ENCODE results near the gene SOD1. TPM values are rescaled to one million over a fixed set of nuclear protein-coding genes. Genes with fewer than 3 reads are reported as not detected.

Gene SOD1
- total RNA-seq, 1 donor from 2014 or later, result 154 TPM

GRCh38 chr21:31687108-31687507 lies 27.6 kb downstream of the SOD1 start:
- Histone ChIP-seq H3K4me3 (no peak overlapping the region), H3K4me1 (no peaks in the 10 kb centered on the region), H3K27me3 (no peaks in the 10 kb centered on the region), H3K9me3 (no peaks in the 10 kb centered on the region), H3K27ac (no peak overlapping the region), H3K36me3 (peaks cover 93% of the 10 kb centered on the region)
- intact Hi-C loops (cut with DNase I), result no loop called here
- ATAC-seq (no peak), DNase-seq (no peak)
- no peak for TF ChIP-seq CTCF (IDR thresholded peaks at IDR 0.05)

DNA sequence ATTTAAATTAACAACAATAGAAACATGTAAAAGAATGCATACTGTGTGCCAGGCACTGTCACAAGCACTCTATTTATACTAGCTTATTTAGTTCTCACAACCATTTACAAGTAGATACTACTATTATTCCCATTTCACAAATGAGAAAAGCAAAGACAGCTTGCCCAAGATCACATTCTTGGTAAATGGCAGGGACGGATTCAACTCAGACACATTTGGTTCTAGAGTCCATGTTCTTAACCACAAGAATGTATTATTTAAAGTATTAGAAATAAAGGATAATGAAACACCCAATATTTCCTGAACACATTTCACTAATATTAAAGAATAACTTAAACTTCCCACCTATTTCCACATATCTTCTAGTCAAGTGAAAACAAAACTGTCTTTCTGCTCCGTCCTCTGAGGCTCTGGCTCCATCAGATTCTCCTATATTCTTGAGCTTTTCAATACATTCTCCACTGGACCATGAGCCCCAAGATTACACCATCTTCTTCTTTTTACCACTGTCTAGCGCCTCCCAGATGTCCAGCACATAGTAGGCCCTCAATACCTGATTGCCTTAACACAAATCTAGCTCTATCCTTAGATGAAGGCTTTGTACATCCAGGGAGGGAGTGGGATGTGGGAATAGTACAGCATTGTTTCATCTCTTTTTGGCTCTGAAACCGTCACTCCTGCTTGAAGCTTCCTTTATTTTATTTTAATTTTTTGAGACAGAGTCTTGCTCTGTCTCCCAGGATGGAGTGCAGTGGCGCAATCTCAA lies 29.3 kb downstream of the SOD1 start:
- DNase-seq (no peak), ATAC-seq (no peak)
- Histone ChIP-seq H3K4me3 (no peak overlapping the region), H3K27ac (no peak overlapping the region), H3K27me3 (no peaks in the 10 kb centered on the region), H3K36me3 (peaks cover 99% of the 10 kb centered on the region), H3K9me3 (no peaks in the 10 kb centered on the region), H3K4me1 (no peaks in the 10 kb centered on the region)
- intact Hi-C loops (cut with DNase I), result no loop called here
- TF ChIP-seq CTCF (IDR thresholded peaks at IDR 0.05), result no peak

- TF ChIP-seq CTCF (IDR thresholded peaks at IDR 0.05), result no peak
Observed at GRCh38 chr21:31693222-31693621, 33.7 kb downstream of the SOD1 start.

DNA sequence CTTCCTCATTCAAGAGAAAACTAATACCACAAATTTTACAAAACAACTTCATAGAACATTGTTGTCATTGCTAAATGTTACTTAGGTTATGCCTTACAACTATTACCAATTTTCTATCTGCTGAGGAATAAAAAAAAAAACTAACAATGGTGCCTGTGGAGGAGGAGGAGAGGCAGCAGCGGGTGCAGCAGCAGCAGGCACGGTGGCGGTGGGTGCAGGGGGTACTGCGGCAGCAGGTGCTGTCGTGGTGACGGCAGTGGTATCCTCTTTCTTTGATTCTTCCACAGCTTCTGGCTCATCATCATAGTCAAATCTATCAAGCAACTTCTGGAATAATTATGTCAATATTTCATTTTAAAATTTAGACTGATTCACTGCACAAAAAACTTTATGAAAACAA lies 36.9 kb downstream of the SOD1 start:
- peaks cover 95% of the 10 kb centered on the region for H3K36me3 ChIP-seq
- DNase-seq, result no peak

More at GRCh38 chr21:31693222-31693621, 33.7 kb downstream of the SOD1 start:
- H3K27me3 ChIP-seq, result no peaks in the 10 kb centered on the region
- ATAC-seq, result no peak
- H3K4me3 ChIP-seq, result no peak overlapping the region
- H3K27ac ChIP-seq, result no peak overlapping the region
- no peaks in the 10 kb centered on the region for H3K9me3 ChIP-seq
- intact Hi-C loops (cut with DNase I), result no loop called here
- no peaks in the 10 kb centered on the region for H3K4me1 ChIP-seq
- no peak for DNase-seq
- peaks cover 94% of the 10 kb centered on the region for H3K36me3 ChIP-seq

GRCh38 chr21:31698461-31698860 lies 39.0 kb downstream of the SOD1 start:
- ATAC-seq, result no peak

More for the DNA sequence above, 36.9 kb downstream of the SOD1 start:
- TF ChIP-seq CTCF (IDR thresholded peaks at IDR 0.05), result no peak
- Histone ChIP-seq H3K4me3 (no peak overlapping the region), H3K4me1 (no peaks in the 10 kb centered on the region), H3K9me3 (no peaks in the 10 kb centered on the region), H3K27me3 (no peaks in the 10 kb centered on the region), H3K27ac (no peak overlapping the region)
- intact Hi-C loops (cut with DNase I), result no loop called here
- ATAC-seq, result no peak

More at GRCh38 chr21:31698461-31698860, 39.0 kb downstream of the SOD1 start:
- no peak for TF ChIP-seq CTCF (IDR thresholded peaks at IDR 0.05)
- no peaks in the 10 kb centered on the region for H3K9me3 ChIP-seq
- H3K36me3 ChIP-seq, result peaks cover 95% of the 10 kb centered on the region
- no peak overlapping the region for H3K27ac ChIP-seq
- intact Hi-C loops (cut with DNase I), result no loop called here
- no peaks in the 10 kb centered on the region for H3K4me1 ChIP-seq
- H3K4me3 ChIP-seq, result no peak overlapping the region
- H3K27me3 ChIP-seq, result no peaks in the 10 kb centered on the region
- no peak for DNase-seq
